ENCODE data around the gene CMIP.

DNA sequence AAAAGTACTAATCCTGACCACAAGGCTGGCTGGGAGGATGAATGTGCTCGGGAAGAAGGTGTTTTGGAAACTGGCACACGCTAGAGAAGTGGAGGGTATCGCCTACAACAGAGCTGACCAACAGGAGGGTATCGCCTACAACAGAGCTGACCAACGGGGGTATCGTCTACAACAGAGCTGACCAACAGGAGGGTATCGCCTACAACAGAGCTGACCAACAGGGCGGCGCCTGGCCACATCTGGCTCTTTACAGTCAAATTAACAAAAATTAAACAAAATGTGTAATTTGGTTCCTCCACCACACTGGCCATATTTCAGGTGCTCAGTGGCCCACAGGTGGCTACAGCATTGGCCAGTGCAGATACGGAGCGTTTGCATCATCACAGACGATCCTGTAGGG, 153.5 kb downstream of the CMIP start:
- no peak for TF ChIP-seq GABPA (IDR thresholded peaks at IDR 0.05; ENCODE audit: low read depth)
- TF ChIP-seq RXRA (IDR thresholded peaks at IDR 0.05; ENCODE audit: borderline replicate concordance, low read depth), result no peak
- TF ChIP-seq, protein P1, sequence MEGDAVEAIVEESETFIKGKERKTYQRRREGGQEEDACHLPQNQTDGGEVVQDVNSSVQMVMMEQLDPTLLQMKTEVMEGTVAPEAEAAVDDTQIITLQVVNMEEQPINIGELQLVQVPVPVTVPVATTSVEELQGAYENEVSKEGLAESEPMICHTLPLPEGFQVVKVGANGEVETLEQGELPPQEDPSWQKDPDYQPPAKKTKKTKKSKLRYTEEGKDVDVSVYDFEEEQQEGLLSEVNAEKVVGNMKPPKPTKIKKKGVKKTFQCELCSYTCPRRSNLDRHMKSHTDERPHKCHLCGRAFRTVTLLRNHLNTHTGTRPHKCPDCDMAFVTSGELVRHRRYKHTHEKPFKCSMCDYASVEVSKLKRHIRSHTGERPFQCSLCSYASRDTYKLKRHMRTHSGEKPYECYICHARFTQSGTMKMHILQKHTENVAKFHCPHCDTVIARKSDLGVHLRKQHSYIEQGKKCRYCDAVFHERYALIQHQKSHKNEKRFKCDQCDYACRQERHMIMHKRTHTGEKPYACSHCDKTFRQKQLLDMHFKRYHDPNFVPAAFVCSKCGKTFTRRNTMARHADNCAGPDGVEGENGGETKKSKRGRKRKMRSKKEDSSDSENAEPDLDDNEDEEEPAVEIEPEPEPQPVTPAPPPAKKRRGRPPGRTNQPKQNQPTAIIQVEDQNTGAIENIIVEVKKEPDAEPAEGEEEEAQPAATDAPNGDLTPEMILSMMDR (IDR thresholded peaks at IDR 0.05), result peak; percentile 21
- TF ChIP-seq, protein P2, sequence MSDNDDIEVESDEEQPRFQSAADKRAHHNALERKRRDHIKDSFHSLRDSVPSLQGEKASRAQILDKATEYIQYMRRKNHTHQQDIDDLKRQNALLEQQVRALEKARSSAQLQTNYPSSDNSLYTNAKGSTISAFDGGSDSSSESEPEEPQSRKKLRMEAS (IDR thresholded peaks at IDR 0.05; ENCODE audit: low read depth), result no peak
- no peak for TF ChIP-seq GATA2 (CRISPR knock-in tag; IDR thresholded peaks at IDR 0.05)

Measured in SK-N-SH (cell line).